GM20000 (cell line): ENCODE measurements around the gene PLEKHO2.

Experiments used
- DNase-seq: peaks from one replicate; pipeline ENCODE4 v3.0.0; 2012; ENCODE audit warnings: low spot score
- TF ChIP-seq, protein P1 (sequence below): IDR thresholded peaks from 2 replicates; pipeline ENCODE4 v1.5.1; 2012; ENCODE audit warnings: mild to moderate bottlenecking, control low read depth; ENCODE audit errors: extremely low read depth, missing control alignments

The PLEKHO2 gene

DNA sequence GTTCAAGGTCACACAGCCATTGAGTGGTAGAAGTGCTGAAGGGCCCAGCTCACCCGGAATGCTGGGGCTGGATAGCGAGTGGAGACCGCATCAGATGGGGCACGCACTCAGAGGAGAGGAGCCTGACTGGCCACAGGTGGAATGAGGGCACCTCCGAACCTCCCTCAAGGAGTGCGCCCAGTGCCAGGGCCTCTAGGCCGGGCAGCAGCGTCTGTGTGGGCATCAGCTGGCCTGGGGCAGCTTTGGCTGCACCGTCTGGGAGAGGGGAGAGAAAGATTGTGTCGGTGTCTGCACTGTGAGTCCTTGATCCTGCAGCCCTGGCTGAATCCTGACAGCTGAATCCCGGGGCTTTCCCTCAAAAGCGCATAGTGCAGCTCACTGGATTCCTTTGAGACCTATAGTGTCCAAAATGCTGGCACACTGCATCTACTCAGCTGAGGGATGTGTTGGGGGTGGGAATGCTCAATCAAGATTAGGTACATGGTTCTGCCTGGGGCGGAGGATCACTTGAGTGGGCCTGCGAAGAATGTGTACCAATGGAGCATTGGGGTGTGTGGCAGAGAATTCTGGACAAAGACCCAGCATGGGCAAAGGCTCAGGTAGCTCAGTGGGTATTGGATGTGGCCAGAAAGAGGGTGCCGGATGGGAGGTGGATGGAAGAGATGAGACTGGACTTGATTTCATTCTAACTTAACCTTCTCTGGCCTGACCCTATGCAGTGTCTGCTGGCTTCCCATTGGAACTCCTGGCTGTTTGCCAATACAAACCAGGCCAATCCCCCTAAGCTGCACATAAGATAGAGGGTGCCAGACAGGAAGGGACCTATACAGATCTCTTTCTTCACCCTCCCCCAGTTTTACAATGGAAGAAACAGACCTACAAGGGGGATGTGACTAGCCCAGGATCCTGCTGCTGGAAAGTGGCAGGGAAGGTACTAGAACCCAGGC, 70.9 kb downstream of the PLEKHO2 start:
- DNase-seq: no peak
- TF ChIP-seq, protein P1, sequence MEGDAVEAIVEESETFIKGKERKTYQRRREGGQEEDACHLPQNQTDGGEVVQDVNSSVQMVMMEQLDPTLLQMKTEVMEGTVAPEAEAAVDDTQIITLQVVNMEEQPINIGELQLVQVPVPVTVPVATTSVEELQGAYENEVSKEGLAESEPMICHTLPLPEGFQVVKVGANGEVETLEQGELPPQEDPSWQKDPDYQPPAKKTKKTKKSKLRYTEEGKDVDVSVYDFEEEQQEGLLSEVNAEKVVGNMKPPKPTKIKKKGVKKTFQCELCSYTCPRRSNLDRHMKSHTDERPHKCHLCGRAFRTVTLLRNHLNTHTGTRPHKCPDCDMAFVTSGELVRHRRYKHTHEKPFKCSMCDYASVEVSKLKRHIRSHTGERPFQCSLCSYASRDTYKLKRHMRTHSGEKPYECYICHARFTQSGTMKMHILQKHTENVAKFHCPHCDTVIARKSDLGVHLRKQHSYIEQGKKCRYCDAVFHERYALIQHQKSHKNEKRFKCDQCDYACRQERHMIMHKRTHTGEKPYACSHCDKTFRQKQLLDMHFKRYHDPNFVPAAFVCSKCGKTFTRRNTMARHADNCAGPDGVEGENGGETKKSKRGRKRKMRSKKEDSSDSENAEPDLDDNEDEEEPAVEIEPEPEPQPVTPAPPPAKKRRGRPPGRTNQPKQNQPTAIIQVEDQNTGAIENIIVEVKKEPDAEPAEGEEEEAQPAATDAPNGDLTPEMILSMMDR: no peak

DNA sequence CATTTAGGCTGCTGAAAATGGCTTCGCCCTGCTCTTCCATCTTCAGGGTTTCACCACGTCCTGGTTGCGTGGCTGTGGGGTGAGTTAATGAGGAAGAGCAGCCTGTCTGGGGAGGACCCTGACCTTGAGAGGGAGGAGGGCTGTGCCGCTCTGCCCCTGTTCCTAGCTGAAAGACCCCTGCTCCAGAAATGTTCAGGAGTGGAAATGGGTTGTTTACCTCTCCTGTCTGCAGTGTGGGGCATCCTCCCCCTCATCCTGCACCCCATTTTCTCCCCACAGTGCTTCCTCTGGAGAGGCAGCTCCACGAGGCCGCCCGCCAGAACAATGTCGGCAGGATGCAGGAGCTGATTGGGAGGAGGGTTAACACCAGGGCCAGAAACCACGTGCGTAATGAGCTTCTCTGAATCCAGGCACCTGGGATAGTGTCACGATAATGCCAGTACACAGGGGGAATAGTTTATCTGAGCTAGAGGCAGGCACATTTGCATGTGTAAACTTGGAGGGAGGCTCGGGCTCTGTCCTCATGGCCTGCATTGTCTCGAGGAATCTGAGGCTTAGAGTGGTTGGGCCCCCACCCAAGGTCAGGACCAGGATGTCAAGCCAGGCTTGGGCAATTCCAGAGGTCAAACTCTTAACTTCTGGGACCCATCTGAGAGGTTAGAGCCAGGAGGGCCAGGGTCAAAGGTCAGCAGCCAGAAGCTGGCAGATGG, 74.0 kb downstream of the PLEKHO2 start:
- DNase-seq: no peak
- TF ChIP-seq, protein P1: no peak

DNA sequence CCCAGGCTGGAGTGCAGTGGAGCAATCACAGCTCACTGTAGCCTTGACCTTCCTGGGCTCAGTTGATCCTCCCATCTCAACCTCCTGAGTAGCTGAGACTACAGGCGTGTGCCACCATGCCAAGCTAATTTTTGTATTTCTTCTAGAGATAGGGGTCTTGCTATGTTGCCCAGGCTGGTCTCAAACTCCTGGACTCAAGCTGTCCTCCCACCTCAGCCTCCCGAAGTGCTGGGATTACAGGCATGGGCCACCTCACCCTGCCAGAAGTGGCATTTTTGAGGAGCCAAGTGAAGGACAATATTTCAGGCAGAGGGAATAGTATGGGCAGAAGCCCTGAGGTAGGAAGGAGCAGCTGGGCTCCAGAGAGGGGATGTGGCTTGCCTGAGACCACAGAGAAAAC, 74.7 kb downstream of the PLEKHO2 start:
- DNase-seq: no peak
- TF ChIP-seq, protein P1: no peak

DNA sequence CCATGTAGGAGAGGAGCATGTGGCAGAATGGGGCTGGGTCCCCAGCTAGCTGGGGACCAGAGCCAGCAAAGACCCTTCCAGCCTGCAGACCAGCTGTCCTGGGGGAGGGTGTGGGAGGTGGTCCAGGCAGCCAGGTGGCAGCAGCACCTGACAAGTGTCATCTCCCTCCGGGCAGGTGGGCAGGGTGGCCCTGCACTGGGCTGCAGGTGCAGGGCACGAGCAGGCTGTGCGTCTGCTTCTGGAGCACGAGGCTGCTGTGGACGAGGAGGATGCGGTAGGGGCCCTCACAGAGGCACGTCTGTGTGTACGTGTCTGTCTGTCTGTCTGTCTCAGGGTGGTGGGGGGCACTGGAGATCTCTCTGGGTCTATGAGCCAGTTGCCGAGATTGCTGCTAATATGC, 75.5 kb downstream of the PLEKHO2 start:
- no peak for DNase-seq

More for the DNA sequence above, 75.5 kb downstream of the PLEKHO2 start:
- TF ChIP-seq, protein P1: no peak
